Upper lobe of left lung (tissue), 4 donors: ENCODE measurements around the gene NRF1.

Source experiments
- EP300 ChIP-seq, 4 donors: sonication (generic); formaldehyde crosslinking; IDR thresholded peaks; one replicate each; pipeline ENCODE4 v1.5.1; 2017; ENCODE audit warnings: antibody characterized with exemption in 4 of 4, control low read depth in 2 of 4
- POLR2A ChIP-seq, 4 donors: fragments of 450-650 bp; IDR thresholded peaks; one replicate each; pipeline ENCODE4 v1.5.1; 2016 to 2017; ENCODE audit warnings: antibody characterized with exemption in 4 of 4, mild to moderate bottlenecking in 2 of 4
- POLR2AphosphoS5 ChIP-seq, 2 donors: sonication (generic); formaldehyde crosslinking; IDR thresholded peaks; one replicate each; pipeline ENCODE4 v1.5.1; 2017; ENCODE audit warnings: antibody characterized with exemption in 2 of 2
- TF ChIP-seq, protein P1 (sequence below), 6 experiments: fragments of 450-650 bp in 4 of 6; fragments of 200-600 bp in 2 of 6; sonication (generic) in 2 of 6; IDR thresholded peaks; one replicate each; pipeline ENCODE4 v1.5.1; 2016 to 2019; ENCODE audit warnings: antibody characterized with exemption in 6 of 6

DNA sequence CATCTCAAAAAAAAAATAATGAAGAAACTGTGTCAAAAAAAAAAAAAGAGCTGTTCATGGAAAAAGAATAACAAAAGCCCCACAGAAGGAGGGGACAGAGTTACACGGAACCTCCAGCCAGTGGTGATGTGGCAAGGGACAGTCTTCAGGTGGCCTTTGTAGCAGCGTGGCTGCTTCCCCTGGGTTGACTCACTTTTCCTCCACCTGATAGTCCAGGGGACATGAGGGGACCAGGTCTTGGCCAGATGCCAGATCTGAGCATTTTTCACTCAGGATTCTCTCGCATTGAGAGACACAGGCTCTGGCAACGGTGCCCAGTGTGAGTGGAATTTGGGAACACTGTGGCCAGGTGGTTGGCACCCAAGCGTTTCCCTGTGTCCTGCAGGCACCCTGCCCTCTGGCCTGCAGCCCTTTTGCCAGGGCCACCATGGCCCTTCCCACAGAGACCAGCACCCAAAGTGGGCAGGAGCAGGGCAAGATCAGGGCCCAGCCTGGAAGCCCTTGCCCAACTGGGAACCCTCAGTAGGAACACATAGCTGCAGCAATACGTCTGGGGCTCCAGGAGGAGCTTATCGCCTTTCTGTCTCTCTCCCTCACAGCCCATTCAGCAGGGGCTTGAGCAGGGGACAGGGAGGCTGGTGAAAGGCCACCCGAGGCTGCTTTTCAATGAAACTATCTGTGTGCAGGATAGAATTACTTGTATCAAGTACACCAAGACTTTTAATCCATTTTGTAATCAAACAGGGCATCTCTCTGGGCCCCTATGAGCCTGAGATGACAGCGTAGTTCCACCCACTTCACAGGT is 182.2 kb downstream of the NRF1 start:
- TF ChIP-seq, protein P1, sequence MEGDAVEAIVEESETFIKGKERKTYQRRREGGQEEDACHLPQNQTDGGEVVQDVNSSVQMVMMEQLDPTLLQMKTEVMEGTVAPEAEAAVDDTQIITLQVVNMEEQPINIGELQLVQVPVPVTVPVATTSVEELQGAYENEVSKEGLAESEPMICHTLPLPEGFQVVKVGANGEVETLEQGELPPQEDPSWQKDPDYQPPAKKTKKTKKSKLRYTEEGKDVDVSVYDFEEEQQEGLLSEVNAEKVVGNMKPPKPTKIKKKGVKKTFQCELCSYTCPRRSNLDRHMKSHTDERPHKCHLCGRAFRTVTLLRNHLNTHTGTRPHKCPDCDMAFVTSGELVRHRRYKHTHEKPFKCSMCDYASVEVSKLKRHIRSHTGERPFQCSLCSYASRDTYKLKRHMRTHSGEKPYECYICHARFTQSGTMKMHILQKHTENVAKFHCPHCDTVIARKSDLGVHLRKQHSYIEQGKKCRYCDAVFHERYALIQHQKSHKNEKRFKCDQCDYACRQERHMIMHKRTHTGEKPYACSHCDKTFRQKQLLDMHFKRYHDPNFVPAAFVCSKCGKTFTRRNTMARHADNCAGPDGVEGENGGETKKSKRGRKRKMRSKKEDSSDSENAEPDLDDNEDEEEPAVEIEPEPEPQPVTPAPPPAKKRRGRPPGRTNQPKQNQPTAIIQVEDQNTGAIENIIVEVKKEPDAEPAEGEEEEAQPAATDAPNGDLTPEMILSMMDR (IDR thresholded peaks at IDR 0.05): no peak
- TF ChIP-seq POLR2A (IDR thresholded peaks at IDR 0.05) (no peak), POLR2AphosphoS5 (IDR thresholded peaks at IDR 0.05) (no peak), EP300 (IDR thresholded peaks at IDR 0.05) (no peak)
